Sigmoid colon (tissue), 4 donors: ENCODE measurements around the gene ACRV1.

Experiments
- CTCF ChIP-seq, 4 experiments: fragments of 450-650 bp in 3 of 4; fragments of 200-600 bp in 1 of 4; IDR thresholded peaks; one replicate each; pipeline ENCODE4 v1.5.1; 2016 to 2019; ENCODE audit warnings: antibody characterized with exemption in 4 of 4, mild to moderate bottlenecking in 3 of 4, moderate library complexity in 2 of 4
- POLR2A ChIP-seq, 2 donors: fragments of 450-650 bp; IDR thresholded peaks; one replicate each; pipeline ENCODE4 v1.6.1; 2016; ENCODE audit warnings: antibody characterized with exemption in 2 of 2, mild to moderate bottlenecking in 2 of 2, moderate library complexity in 2 of 2
- POLR2AphosphoS5 ChIP-seq, 4 donors: sonication (generic); formaldehyde crosslinking; IDR thresholded peaks; one replicate each; pipeline ENCODE4 v1.6.1; 2017; ENCODE audit warnings: antibody characterized with exemption in 4 of 4

DNA sequence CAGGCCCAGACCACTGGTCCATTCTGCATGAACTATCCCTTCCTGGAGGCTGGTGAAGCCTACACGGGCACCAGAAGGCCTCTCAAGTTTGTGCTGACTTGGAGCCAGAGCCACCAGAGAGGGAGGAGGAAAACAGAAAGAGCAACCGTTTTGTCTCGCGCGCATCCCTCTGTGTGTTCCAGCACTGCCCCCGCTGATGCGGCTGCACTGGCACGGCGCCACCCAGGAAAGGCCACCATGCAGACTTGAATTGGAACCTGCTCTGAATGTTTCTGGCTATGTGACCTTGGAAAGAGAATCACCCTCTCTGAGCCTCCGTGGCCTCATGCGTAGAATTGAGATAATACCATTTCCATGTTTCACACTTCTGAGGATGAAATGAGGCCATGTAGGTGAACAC lies 7.4 kb upstream of the ACRV1 start:
- no peak for TF ChIP-seq CTCF (IDR thresholded peaks at IDR 0.05)
- no peak for TF ChIP-seq POLR2AphosphoS5 (IDR thresholded peaks at IDR 0.05)
- no peak for TF ChIP-seq POLR2A (IDR thresholded peaks at IDR 0.05)
